Islet precursor cell (in vitro differentiated cells): ENCODE data around the gene TP53AIP1.

Experiments used
- DNase-seq: peaks from one replicate; pipeline ENCODE4 v3.0.0-alpha.2; 2018

Gene TP53AIP1

GRCh38 chr11:128904656-128905344 is 37.9 kb downstream of the TP53AIP1 start:
- DNase-seq, result no peak

- no peak for DNase-seq
Observed at GRCh38 chr11:128904303-128904655, 38.4 kb downstream of the TP53AIP1 start.

- DNase-seq, result peak; percentile 86
Observed at GRCh38 chr11:128903248-128904061, 39.2 kb downstream of the TP53AIP1 start.

- DNase-seq, result no peak
Observed at GRCh38 chr11:128902515-128903066, 40.1 kb downstream of the TP53AIP1 start.

GRCh38 chr11:128901653-128902514 is 40.8 kb downstream of the TP53AIP1 start:
- peak; percentile 76 for DNase-seq

- DNase-seq, result no peak
Observed at GRCh38 chr11:128900468-128900867, 42.2 kb downstream of the TP53AIP1 start.

- DNase-seq, result no peak
Observed at GRCh38 chr11:128898580-128899344, 43.9 kb downstream of the TP53AIP1 start.

- no peak for DNase-seq
Observed at GRCh38 chr11:128897826-128898225, 44.8 kb downstream of the TP53AIP1 start.

- no peak for DNase-seq
Observed at GRCh38 chr11:128896356-128896755, 46.3 kb downstream of the TP53AIP1 start.

GRCh38 chr11:128895526-128895925 is 47.1 kb downstream of the TP53AIP1 start:
- peak; percentile 51 for DNase-seq

- peak; percentile 37 for DNase-seq
Observed at GRCh38 chr11:128894685-128895084, 48.0 kb downstream of the TP53AIP1 start.

- no peak for DNase-seq
Observed at GRCh38 chr11:128894286-128894681, 48.4 kb downstream of the TP53AIP1 start.

- peak; percentile 54 for DNase-seq
Observed at GRCh38 chr11:128893578-128894285, 48.9 kb downstream of the TP53AIP1 start.

- DNase-seq, result peak; percentile 59
Observed at GRCh38 chr11:128892866-128893565, 49.7 kb downstream of the TP53AIP1 start.

GRCh38 chr11:128891913-128892398 is 50.7 kb downstream of the TP53AIP1 start:
- DNase-seq, result peak; percentile 46

GRCh38 chr11:128890543-128891368 is 51.9 kb downstream of the TP53AIP1 start, which contains the start of gene KCNJ5:
TSS of gene KCNJ5 (plus strand) at chr11:128891356. CDS start at chr11:128911274, 19,918 bp downstream.
- DNase-seq, result peak; percentile 72

GRCh38 chr11:128890216-128890542 is 52.5 kb downstream of the TP53AIP1 start:
- DNase-seq, result no peak

GRCh38 chr11:128889657-128890213 is 52.9 kb downstream of the TP53AIP1 start:
- DNase-seq, result peak; percentile 45
